ENCODE results near the gene ZC3H6. TPM values are rescaled to one million over a fixed set of nuclear protein-coding genes. Genes with fewer than 3 reads are reported as not detected.

ZC3H6 gene, protein sequence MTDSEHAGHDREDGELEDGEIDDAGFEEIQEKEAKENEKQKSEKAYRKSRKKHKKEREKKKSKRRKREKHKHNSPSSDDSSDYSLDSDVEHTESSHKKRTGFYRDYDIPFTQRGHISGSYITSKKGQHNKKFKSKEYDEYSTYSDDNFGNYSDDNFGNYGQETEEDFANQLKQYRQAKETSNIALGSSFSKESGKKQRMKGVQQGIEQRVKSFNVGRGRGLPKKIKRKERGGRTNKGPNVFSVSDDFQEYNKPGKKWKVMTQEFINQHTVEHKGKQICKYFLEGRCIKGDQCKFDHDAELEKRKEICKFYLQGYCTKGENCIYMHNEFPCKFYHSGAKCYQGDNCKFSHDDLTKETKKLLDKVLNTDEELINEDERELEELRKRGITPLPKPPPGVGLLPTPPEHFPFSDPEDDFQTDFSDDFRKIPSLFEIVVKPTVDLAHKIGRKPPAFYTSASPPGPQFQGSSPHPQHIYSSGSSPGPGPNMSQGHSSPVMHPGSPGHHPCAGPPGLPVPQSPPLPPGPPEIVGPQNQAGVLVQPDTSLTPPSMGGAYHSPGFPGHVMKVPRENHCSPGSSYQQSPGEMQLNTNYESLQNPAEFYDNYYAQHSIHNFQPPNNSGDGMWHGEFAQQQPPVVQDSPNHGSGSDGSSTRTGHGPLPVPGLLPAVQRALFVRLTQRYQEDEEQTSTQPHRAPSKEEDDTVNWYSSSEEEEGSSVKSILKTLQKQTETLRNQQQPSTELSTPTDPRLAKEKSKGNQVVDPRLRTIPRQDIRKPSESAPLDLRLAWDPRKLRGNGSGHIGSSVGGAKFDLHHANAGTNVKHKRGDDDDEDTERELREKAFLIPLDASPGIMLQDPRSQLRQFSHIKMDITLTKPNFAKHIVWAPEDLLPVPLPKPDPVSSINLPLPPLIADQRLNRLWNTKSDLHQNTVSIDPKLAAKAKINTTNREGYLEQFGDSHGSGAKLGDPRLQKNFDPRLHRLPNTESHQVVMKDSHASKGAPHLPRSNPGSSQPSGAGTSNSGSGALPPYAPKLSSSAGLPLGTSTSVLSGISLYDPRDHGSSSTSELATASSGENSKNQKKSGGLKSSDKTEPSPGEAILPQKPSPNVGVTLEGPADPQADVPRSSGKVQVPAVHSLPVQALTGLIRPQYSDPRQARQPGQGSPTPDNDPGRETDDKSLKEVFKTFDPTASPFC
- 10 to 100 TPM; 14.7 to 16.4 TPM for total RNA-seq

DNA sequence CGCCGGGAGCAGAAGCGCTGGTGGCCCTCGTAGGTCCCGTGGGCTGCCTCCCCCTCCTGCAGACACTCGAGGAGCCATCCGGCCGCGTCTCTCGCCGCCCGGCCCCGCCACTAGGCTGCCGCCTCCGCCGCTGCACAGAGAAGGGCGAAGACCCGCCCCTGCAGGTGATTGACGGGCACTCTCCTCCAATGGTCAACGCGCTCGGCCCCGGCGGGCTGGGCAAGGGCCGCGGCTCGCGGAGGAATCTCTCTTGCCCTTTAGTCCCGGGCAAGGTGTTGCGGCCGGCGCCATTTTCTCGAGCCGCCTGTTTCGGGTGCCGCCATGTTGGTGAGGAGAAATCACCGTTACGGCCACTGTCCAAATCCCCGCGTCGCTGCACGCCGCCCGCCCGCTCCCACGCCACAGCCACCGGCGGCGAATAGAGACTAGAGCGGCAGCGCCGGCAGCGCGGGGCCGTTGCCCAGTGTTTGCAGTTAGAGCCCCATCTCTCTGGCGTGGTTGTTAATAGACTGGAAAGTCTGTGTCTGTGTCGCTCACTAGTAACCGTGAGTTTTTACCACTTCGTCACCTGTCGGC, at the start of gene ZC3H6:
ZC3H6 (plus strand) TSS at position 287 of the 576 bp plus-strand sequence. CDS start 398 bp downstream, outside the sequence.

DNA sequence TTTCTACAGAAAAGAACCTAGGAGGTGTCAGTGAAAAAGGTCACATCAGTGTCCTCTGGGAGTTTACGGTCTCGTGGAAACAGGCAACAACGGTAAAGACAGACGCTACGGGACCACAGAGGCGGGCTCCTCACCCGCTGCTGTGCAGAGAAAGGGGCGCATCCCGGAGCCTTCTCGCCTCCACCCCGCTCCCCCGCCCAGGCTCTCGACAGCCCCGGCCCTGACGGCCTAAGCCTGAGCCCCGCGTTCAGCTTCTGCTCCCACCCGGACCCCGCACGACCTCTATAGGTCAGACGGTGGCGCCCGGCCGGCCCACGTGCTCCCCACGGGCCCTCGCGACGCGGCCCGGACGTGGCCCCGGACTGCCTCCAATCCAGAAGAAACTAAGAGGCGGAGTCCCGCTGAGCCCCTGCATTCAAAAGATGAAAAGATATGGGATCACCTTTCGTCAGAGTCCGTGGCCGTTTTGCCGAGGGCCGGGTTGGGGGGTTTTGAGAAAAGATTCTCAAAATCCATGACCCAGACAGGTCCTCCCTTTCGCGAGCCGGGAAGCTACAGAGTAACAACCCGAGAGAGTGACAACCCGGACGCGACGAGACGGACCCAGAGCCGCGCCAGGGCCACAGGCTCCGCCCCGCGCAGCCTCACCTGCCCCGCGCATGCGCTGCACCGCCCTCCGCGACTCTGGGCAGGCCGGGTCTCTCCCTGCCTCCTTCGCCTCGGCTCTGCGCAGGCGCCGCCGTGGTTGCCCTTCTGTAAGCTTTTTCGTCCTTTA, 20.7 kb upstream of the ZC3H6 start, which contains the start of gene ZC3H8:
ZC3H8 (minus strand) TSS at position 577 of the 775 bp plus-strand sequence; CDS start at position 516, 61 bp downstream.

Other genes with a start within 250 kb of the ZC3H6 start
- gene TMEM87B, start 220.3 kb upstream of the ZC3H6 start, total RNA-seq, result 10 to 100 TPM; 19.7 to 22.1 TPM
- gene FBLN7, start 137.2 kb upstream of the ZC3H6 start, total RNA-seq, result 10 to 100 TPM; 17.3 to 17.8 TPM
- 10 to 100 TPM; 16.8 to 19.2 TPM for gene ZC3H8, start 20.6 kb upstream of the ZC3H6 start, total RNA-seq
- gene RGPD8, start 158.0 kb downstream of the ZC3H6 start, total RNA-seq, result 1 to 10 TPM; 8.9 to 9.0 TPM
- 10 to 100 TPM; 29.5 TPM for gene TTL, start 206.6 kb downstream of the ZC3H6 start, total RNA-seq